H1 (cell line): ENCODE data around the gene NLRX1. TPM values are rescaled to one million over a fixed set of nuclear protein-coding genes. Genes with fewer than 3 reads are reported as not detected.

Experiments
- CREB1 ChIP-seq: IDR thresholded peaks from 2 replicates; pipeline ENCODE4 v1.6.1; 2012; ENCODE audit warnings: inconsistent platforms
- HDAC2 ChIP-seq, 2 experiments: fragments of 300-600 bp in 1 of 2; sonication (generic) in 1 of 2; IDR thresholded peaks; 2 replicates each; pipeline ENCODE4 v1.6.1; 2011 to 2012; ENCODE audit warnings: low read depth in 2 of 2, low read length in 2 of 2, mild to moderate bottlenecking in 2 of 2, moderate library complexity in 2 of 2, borderline replicate concordance in 1 of 2, inconsistent platforms in 1 of 2
- JUND ChIP-seq: IDR thresholded peaks from 2 replicates; pipeline ENCODE4 v1.6.1; 2011; ENCODE audit warnings: mild to moderate bottlenecking, improper control_type of control experiment, low read length
- KDM4A ChIP-seq: IDR thresholded peaks from one replicate; pipeline ENCODE4 v1.7.1; 2012; ENCODE audit warnings: low read depth, mild to moderate bottlenecking, moderate library complexity, low read length, inconsistent platforms; ENCODE audit not compliant: severe bottlenecking
- NANOG ChIP-seq: IDR thresholded peaks from 2 replicates; pipeline ENCODE4 v1.6.1; 2011; ENCODE audit warnings: low read length, low read depth, mild to moderate bottlenecking, inconsistent platforms; ENCODE audit not compliant: insufficient read depth, poor library complexity, severe bottlenecking
- NRF1 ChIP-seq: IDR thresholded peaks from 2 replicates; pipeline ENCODE4 v1.6.1; 2011; ENCODE audit warnings: mild to moderate bottlenecking, low read depth, low read length, improper control_type of control experiment
- PHF8 ChIP-seq: fragments of 200-600 bp; sonication (generic); conservative IDR thresholded peaks from 2 replicates; pipeline ENCODE4 v1.7.1; 2012; ENCODE audit warnings: low read depth, mild to moderate bottlenecking, inconsistent platforms, low read length, moderate library complexity
- RAD21 ChIP-seq, 2 experiments: IDR thresholded peaks in 1 of 2; conservative IDR thresholded peaks in 1 of 2; 2 replicates each; pipeline ENCODE4 v1.6.1; 2011; ENCODE audit warnings: low read depth in 2 of 2, low read length in 2 of 2, improper control_type of control experiment in 1 of 2, inconsistent platforms in 1 of 2, mild to moderate bottlenecking in 1 of 2, moderate library complexity in 1 of 2
- SIN3A ChIP-seq, 2 experiments: IDR thresholded peaks in 1 of 2; conservative IDR thresholded peaks in 1 of 2; 2 replicates each; pipeline ENCODE4 v1.6.1; 2011 to 2012; ENCODE audit warnings: low read length in 2 of 2, improper control_type of control experiment in 1 of 2, low read depth in 1 of 2, mild to moderate bottlenecking in 1 of 2
- SIX5 ChIP-seq: IDR thresholded peaks from 2 replicates; pipeline ENCODE4 v1.6.1; 2011; ENCODE audit warnings: mild to moderate bottlenecking, low read depth, low read length
- SP1 ChIP-seq: IDR thresholded peaks from 2 replicates; pipeline ENCODE4 v1.6.1; 2011; ENCODE audit warnings: low read depth, low read length
- SP2 ChIP-seq: IDR thresholded peaks from 2 replicates; pipeline ENCODE4 v1.6.1; 2012; ENCODE audit warnings: mild to moderate bottlenecking, low read length, inconsistent platforms
- SP4 ChIP-seq: IDR thresholded peaks from 2 replicates; pipeline ENCODE4 v1.6.1; 2012; ENCODE audit warnings: low read length, inconsistent platforms
- SUZ12 ChIP-seq: fragments of 200-600 bp; sonication (generic); IDR thresholded peaks from 2 replicates; pipeline ENCODE4 v1.6.1; 2012; ENCODE audit warnings: mild to moderate bottlenecking, inconsistent platforms, low read length, moderate library complexity, mixed read lengths
- TAF7 ChIP-seq: optimal IDR thresholded peaks from 2 replicates; pipeline ENCODE3; 2011; ENCODE audit warnings: low read depth, mild to moderate bottlenecking, inconsistent platforms, low read length, moderate library complexity, borderline replicate concordance
- TBP ChIP-seq: IDR thresholded peaks from 2 replicates; pipeline ENCODE4 v1.6.1; 2011; ENCODE audit warnings: low read depth, low read length, improper control_type of control experiment
- polyA plus RNA-seq, 7 experiments: library from polyadenylated mRNA; depleted of rRNA in 3 of 7; stranded (reverse) in 5 of 7; unstranded in 2 of 7; fragments of >200 nt in 5 of 7; fragments of 200-250 nt in 2 of 7; gene quantifications; 1 replicate in 5 of 7; 2 replicates in 1 of 7; 4 replicates in 1 of 7; pipeline versions ENCODE4 v1.2.1 to v1.2.3, GENCODE V29; 2011 to 2013; ENCODE audit warnings: missing spikeins in 2 of 7, mixed read lengths in 2 of 7
- total RNA-seq: library from RNA; stranded (reverse); fragmentation: NEBNext Ultra II Directional; extraction: Animal tissue kit (Norgen Biotek cat#: 25700); gene quantifications from 2 replicates; pipeline ENCODE4 v1.2.1, GENCODE V29; 2021
- TF ChIP-seq, protein P1 (sequence below): IDR thresholded peaks from 2 replicates; pipeline ENCODE4 v1.6.1; 2011; ENCODE audit warnings: low read depth, mild to moderate bottlenecking, low read length; ENCODE audit not compliant: insufficient read depth
- TF ChIP-seq, protein P2 (sequence below): IDR thresholded peaks from 2 replicates; pipeline ENCODE4 v1.6.1; 2011; ENCODE audit warnings: low read length, improper control_type of control experiment
- TF ChIP-seq, protein P3 (sequence below): IDR thresholded peaks from 2 replicates; pipeline ENCODE4 v1.6.1; 2012; ENCODE audit warnings: inconsistent platforms
- TF ChIP-seq, protein P4 (sequence below): IDR thresholded peaks from 2 replicates; pipeline ENCODE4 v1.6.1; 2012; ENCODE audit warnings: inconsistent platforms

NLRX1 gene
- total and polyA plus RNA-seq, 2 of the 8 experiments (the other 6 are each of a cell fraction or from before 2014, with no cell fraction given) = 13.2 to 18.6 TPM

DNA sequence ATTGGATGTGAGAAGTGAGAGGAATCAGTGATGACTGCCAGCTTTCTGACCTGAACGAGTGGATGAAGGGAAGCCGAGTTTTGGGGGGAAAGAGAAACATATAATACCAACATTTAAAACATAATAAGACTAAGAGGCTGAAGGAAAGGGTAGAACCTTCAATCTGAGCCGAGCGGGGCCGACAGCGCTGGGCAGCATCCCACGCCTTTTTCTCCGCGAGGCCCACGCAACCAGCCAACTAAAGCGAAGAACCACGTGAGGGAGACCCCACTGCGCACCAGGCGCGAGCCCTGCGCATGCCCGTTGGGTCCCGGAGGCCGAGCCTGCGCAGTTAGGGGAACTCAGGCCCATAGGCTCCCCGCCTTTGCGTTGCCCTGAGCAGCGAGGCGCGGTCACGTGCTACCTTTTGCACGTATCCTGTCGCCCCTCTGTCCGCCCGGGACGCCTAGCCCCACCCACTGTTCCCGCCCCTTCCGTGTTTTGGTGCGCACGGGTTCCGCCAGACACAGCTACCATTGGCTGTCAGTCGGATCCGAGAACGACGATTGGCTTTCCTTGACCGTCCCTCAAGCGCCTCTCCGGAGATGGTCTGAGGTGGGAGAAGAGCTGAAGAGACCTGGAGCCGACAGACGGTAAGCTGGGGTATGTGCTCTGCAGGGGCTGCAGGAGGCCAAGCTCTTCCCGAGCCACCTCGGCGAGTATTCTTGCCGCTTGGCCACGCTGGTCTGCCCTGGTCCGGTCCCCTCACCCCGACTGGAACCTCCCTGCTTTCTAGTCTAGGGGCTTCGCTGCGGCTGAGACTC lies 47.3 kb upstream of the NLRX1 start, which contains the start of gene HINFP (continued):
- TF ChIP-seq, protein P1, sequence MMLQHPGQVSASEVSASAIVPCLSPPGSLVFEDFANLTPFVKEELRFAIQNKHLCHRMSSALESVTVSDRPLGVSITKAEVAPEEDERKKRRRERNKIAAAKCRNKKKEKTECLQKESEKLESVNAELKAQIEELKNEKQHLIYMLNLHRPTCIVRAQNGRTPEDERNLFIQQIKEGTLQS = peak; percentile 87
- TF ChIP-seq JUND (no peak), SP2 (peak; percentile 66), CREB1 (peak; percentile 6; the same call in 1 of the 2 replicates), SIX5 (no peak), NRF1 (peak; percentile 98), NANOG (no peak), SUZ12 (no peak), SP1 (peak; percentile 96), SP4 (peak; percentile 55; the same call in 1 of the 2 replicates), SIN3A (conservative IDR thresholded peaks at IDR 0.05 in 1 of 2, IDR thresholded peaks at IDR 0.05 in 1 of 2; ENCODE audit: low read depth in 1 of 2, low read length in 2 of 2) (peak in 1 of 2 experiments; percentile 62; a peak in 2 of 4 replicates), PHF8 (peak; percentile 78), HDAC2 (IDR thresholded peaks at IDR 0.05; ENCODE audit: borderline replicate concordance in 1 of 2, low read depth in 2 of 2, low read length in 2 of 2) (no peak), TBP (peak; percentile 73), KDM4A (peak; percentile 63), TAF7 (peak; percentile 58), RAD21 (IDR thresholded peaks at IDR 0.05 in 1 of 2, conservative IDR thresholded peaks at IDR 0.05 in 1 of 2; ENCODE audit: low read depth in 2 of 2, low read length in 2 of 2) (no peak)
- TF ChIP-seq, protein P2, sequence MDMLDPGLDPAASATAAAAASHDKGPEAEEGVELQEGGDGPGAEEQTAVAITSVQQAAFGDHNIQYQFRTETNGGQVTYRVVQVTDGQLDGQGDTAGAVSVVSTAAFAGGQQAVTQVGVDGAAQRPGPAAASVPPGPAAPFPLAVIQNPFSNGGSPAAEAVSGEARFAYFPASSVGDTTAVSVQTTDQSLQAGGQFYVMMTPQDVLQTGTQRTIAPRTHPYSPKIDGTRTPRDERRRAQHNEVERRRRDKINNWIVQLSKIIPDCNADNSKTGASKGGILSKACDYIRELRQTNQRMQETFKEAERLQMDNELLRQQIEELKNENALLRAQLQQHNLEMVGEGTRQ = peak; percentile 94
- TF ChIP-seq, protein P3, sequence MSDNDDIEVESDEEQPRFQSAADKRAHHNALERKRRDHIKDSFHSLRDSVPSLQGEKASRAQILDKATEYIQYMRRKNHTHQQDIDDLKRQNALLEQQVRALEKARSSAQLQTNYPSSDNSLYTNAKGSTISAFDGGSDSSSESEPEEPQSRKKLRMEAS = peak; percentile 94
- TF ChIP-seq, protein P4, sequence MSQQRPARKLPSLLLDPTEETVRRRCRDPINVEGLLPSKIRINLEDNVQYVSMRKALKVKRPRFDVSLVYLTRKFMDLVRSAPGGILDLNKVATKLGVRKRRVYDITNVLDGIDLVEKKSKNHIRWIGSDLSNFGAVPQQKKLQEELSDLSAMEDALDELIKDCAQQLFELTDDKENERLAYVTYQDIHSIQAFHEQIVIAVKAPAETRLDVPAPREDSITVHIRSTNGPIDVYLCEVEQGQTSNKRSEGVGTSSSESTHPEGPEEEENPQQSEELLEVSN = peak; percentile 90
